Breast epithelium (tissue), 3 donors: ENCODE measurements around the gene C11orf68.

ENCODE experiments used
- CTCF ChIP-seq, 3 donors: fragments of 450-650 bp; IDR thresholded peaks; one replicate each; pipeline ENCODE4 v1.5.1; 2016 to 2017; ENCODE audit warnings: antibody characterized with exemption in 3 of 3, mild to moderate bottlenecking in 3 of 3, moderate library complexity in 3 of 3
- POLR2A ChIP-seq: fragments of 450-650 bp; IDR thresholded peaks from one replicate; pipeline ENCODE4 v1.6.1; 2016; ENCODE audit warnings: antibody characterized with exemption, mild to moderate bottlenecking, moderate library complexity
- POLR2AphosphoS5 ChIP-seq, 3 donors: sonication (generic); formaldehyde crosslinking; IDR thresholded peaks; one replicate each; pipeline ENCODE4 v1.6.1; 2017; ENCODE audit warnings: antibody characterized with exemption in 3 of 3

- TF ChIP-seq POLR2A (no peak), CTCF (IDR thresholded peaks at IDR 0.05) (no peak), POLR2AphosphoS5 (IDR thresholded peaks at IDR 0.05) (peak; percentile 7 to 55 (median 12))
These were observed at the start of gene C11orf68 for GRCh38 chr11:65918211-65919140.
